ENCODE measurements around the gene GRHL1.

- TF ChIP-seq CTCF (IDR thresholded peaks at IDR 0.05 in 4 of 5, conservative IDR thresholded peaks at IDR 0.05 in 1 of 5) (no peak), POLR2A (IDR thresholded peaks at IDR 0.05) (no peak)
Observed at GRCh38 chr2:9914384-9915065, 37.0 kb upstream of the GRHL1 start.
